Spinal cord (tissue), 10 donors: ENCODE data around the gene CHMP4A. TPM values are rescaled to one million over a fixed set of nuclear protein-coding genes. Genes with fewer than 3 reads are reported as not detected.

Source experiments
- DNase-seq, 6 donors: peaks; one replicate each; pipeline versions ENCODE4 v3.0.0 to v3.0.0-alpha.2; 2013 to 2015; ENCODE audit warnings: low spot score in 6 of 6, low read depth in 4 of 6
- H3K27ac ChIP-seq: one replicate; pipeline ENCODE4 v1.5.1; 2013; ENCODE audit warnings: low read depth, low read length, control low read depth
- H3K27me3 ChIP-seq: one replicate; pipeline ENCODE4 v1.6.1; 2013; ENCODE audit warnings: low read length; ENCODE audit not compliant: control insufficient read depth, insufficient read depth
- H3K36me3 ChIP-seq: one replicate; pipeline ENCODE4 v1.6.1; 2013; ENCODE audit warnings: low read length; ENCODE audit not compliant: control insufficient read depth, insufficient read depth
- H3K4me1 ChIP-seq: one replicate; pipeline ENCODE4 v1.6.1; 2013; ENCODE audit warnings: low read length; ENCODE audit not compliant: control insufficient read depth, insufficient read depth
- H3K4me3 ChIP-seq: one replicate; pipeline ENCODE4 v1.5.1; 2013; ENCODE audit warnings: low read depth, low read length, control low read depth
- H3K9me3 ChIP-seq: one replicate; pipeline ENCODE4 v1.6.1; 2013; ENCODE audit warnings: low read length; ENCODE audit not compliant: control insufficient read depth, insufficient read depth
- WGBS: methylation state at CpG from one replicate; pipeline ENCODE4 v1.1.5; 2013; ENCODE audit warnings: missing lambda C conversion rate; ENCODE audit not compliant: insufficient coverage; 5-methylcytosine and 5-hydroxymethylcytosine counted together
- polyA plus RNA-seq, 2 donors: library from polyadenylated mRNA; unstranded; fragments of 120-200 nt; gene quantifications; one replicate each; pipeline ENCODE4 v1.2.1, GENCODE V29; 2013; ENCODE audit not compliant: insufficient read length in 2 of 2
- total RNA-seq, 2 donors: library from RNA; depleted of rRNA in 1 of 2; stranded (reverse); fragments of 120-200 nt in 1 of 2; fragments of >200 nt in 1 of 2; gene quantifications; one replicate each; pipeline versions ENCODE4 v1.2.3 to v1.2.4, GENCODE V29; 2013 to 2014
- donor health status: healthy.

Gene CHMP4A
- total and polyA plus RNA-seq, 4 donors: 23.2 to 62.9 (median 46.5) TPM

- 20% methylated on average over 16 of the region's 33 CpGs for WGBS
- no peaks in the 10 kb centered on the region for H3K27me3 ChIP-seq
- no peak for DNase-seq
Observed at GRCh38 chr14:24196071-24197055, 16.9 kb downstream of the CHMP4A start.

DNA sequence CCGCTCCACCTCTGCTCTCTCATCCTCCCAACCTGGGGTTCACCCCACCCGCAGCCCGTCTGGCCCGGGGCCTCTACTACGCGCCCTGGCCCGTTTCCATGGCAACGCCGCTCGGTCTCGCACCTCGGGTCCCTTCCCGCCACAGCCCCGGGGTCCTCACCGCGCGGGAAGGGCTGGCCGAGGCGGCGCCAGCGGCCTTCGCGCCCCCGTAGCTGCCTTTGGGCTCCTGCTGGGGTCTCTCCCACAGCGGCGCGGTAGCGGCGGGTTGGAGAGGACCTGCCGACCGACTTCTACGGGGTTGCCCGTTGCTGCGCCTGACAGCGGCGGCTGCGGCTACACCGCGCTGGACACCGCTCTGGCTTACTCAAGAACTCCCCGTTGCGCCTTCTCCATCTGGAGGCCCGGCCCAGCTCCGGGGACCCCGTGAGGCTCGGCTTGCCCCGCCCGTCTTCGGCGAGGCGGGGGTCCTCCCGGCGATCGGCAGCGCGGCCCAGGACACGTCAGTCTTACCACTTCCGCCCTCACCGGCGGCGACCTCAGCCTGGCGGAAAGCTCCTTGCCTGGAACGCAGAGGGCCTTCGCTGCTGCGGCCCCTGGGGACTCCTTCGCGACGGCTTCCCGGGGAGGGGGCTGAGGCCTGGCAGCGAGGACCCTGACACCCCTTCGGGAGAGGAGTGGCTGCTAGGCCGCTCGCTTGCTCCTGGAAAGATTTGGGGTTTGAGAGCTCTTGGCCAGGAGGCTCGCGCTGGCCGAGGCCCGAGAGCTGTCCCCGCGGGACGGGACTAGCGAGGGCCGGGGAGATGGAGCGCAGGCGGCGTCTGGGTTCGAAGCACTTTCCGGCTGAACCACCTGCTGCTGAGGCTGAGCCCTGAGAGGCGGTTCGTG lies 17.9 kb downstream of the CHMP4A start, which contains the start of gene TM9SF1:
TSS of gene TM9SF1 (minus strand) at position 256 of the 885 bp plus-strand sequence. CDS start 422 bp downstream, outside the sequence.
- peak; percentile 66 to 95 (median 82) for DNase-seq
- Histone ChIP-seq H3K27me3 (no peaks in the 10 kb centered on the region), H3K4me3 (peak within 1 kb of the TSS; percentile 90), H3K4me1 (peaks cover 13% of the 10 kb centered on the region), H3K27ac (peak within 1 kb of the TSS; percentile 96), H3K36me3 (peaks cover 20% of the 10 kb centered on the region), H3K9me3 (no peaks in the 10 kb centered on the region)
- WGBS: under 1% methylated on average over 89 of the region's 89 CpGs

More at GRCh38 chr14:24196071-24197055, 16.9 kb downstream of the CHMP4A start:
- Histone ChIP-seq H3K9me3 (no peaks in the 10 kb centered on the region), H3K4me3 (peak overlapping the region; percentile 90), H3K36me3 (peaks cover 17% of the 10 kb centered on the region), H3K27ac (peak overlapping the region; percentile 96), H3K4me1 (peaks cover 13% of the 10 kb centered on the region)

GRCh38 chr14:24194873-24195185 lies 18.5 kb downstream of the CHMP4A start:
- peaks cover 25% of the 10 kb centered on the region for H3K36me3 ChIP-seq
- H3K4me3 ChIP-seq: peak overlapping the region; percentile 90
- no peak for DNase-seq
- 68% methylated on average over 7 of the region's 8 CpGs for WGBS
- H3K9me3 ChIP-seq: no peaks in the 10 kb centered on the region
- H3K4me1 ChIP-seq: peaks cover 13% of the 10 kb centered on the region
- H3K27me3 ChIP-seq: no peaks in the 10 kb centered on the region
- H3K27ac ChIP-seq: peak overlapping the region; percentile 96

GRCh38 chr14:24194186-24194872 lies 19.0 kb downstream of the CHMP4A start:
- Histone ChIP-seq H3K36me3 (peaks cover 29% of the 10 kb centered on the region), H3K4me3 (peak overlapping the region; percentile 90), H3K27ac (no peak overlapping the region), H3K4me1 (peaks cover 16% of the 10 kb centered on the region), H3K9me3 (no peaks in the 10 kb centered on the region), H3K27me3 (no peaks in the 10 kb centered on the region)
- DNase-seq: no peak
- WGBS: 88% methylated on average over 4 of the region's 7 CpGs

DNA sequence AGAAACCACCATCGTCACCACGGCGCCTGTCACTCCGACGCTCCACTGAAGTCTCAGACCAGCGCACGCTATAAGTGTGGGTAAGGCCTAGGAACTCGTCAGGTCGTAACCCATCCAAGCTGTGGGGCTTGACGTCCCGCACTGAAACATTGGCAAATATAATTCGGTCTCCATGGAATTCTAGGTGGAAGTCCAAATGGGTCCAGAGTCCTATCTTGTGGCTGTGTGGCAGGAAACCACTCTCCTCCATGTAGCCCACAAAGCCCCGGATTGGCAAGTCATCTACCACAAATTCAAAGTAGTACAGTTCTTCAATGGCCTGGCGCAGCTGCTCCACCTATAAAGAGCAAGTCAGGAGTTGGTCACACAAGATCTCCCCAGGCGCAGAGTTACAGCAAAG lies 20.4 kb downstream of the CHMP4A start:
- H3K4me3 ChIP-seq: no peak overlapping the region
- no peaks in the 10 kb centered on the region for H3K9me3 ChIP-seq
- peaks cover 34% of the 10 kb centered on the region for H3K36me3 ChIP-seq
- H3K27ac ChIP-seq: no peak overlapping the region
- H3K4me1 ChIP-seq: peaks cover 30% of the 10 kb centered on the region
- H3K27me3 ChIP-seq: no peaks in the 10 kb centered on the region
- 96% methylated on average over 13 of the region's 15 CpGs for WGBS
- DNase-seq: no peak

- Histone ChIP-seq H3K9me3 (no peaks in the 10 kb centered on the region), H3K36me3 (peaks cover 57% of the 10 kb centered on the region), H3K27ac (no peak overlapping the region), H3K4me1 (peaks cover 35% of the 10 kb centered on the region), H3K27me3 (no peaks in the 10 kb centered on the region), H3K4me3 (no peak overlapping the region)
- 93% methylated on average over 5 of the region's 10 CpGs for WGBS
- DNase-seq: no peak
Observed at GRCh38 chr14:24190416-24190815, 22.9 kb downstream of the CHMP4A start.

DNA sequence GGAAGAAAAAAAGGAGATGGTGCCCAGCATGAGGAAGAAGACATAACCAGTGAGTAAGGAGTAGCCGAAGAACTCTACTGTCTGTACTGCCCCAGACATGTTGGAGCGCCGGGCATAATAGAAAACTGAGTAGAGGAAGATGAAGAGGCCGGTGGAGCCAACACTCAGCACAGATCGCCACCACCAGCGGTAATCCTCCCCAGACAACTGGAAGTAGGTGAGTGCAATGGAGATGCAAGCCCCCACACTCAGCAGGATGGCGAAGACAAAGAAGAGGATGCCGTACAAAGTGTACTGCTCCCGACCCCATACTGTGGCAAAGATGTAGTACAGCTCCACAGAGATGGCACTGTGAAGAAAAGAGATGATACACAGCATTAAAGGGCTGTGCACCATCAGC lies 23.8 kb downstream of the CHMP4A start:
- DNase-seq: no peak
- Histone ChIP-seq H3K36me3 (peaks cover 67% of the 10 kb centered on the region), H3K4me3 (no peak overlapping the region), H3K9me3 (no peaks in the 10 kb centered on the region), H3K27me3 (no peaks in the 10 kb centered on the region), H3K27ac (peak overlapping the region; percentile 29), H3K4me1 (peaks cover 28% of the 10 kb centered on the region)
- 96% methylated on average over 7 of the region's 9 CpGs for WGBS

GRCh38 chr14:24189059-24189375 lies 24.3 kb downstream of the CHMP4A start:
- H3K36me3 ChIP-seq: peaks cover 71% of the 10 kb centered on the region
- H3K4me1 ChIP-seq: peaks cover 28% of the 10 kb centered on the region

More at GRCh38 chr14:24189059-24189375, 24.3 kb downstream of the CHMP4A start:
- DNase-seq: no peak
- Histone ChIP-seq H3K4me3 (peak overlapping the region; percentile 79), H3K27ac (peak overlapping the region; percentile 29), H3K27me3 (no peaks in the 10 kb centered on the region), H3K9me3 (no peaks in the 10 kb centered on the region)
- no CpG with 5 or more reads among the region's 3 CpGs for WGBS
